Osteoblast (primary cell): Measurements from ENCODE around the gene RIN3. TPM values are rescaled to one million over a fixed set of nuclear protein-coding genes. Genes with fewer than 3 reads are reported as not detected.

Experiments used
- DNase-seq: peaks from one replicate; pipeline ENCODE4 v3.0.0; 2011; ENCODE audit warnings: low spot score, mixed read lengths; ENCODE audit not compliant: insufficient read length; ENCODE audit errors: missing footprints
- H2AFZ ChIP-seq: 2 replicates; pipeline ENCODE4 v1.6.0; 2011; ENCODE audit warnings: mild to moderate bottlenecking, low read length
- H3K27ac ChIP-seq: 2 replicates; pipeline ENCODE4 v1.5.1; 2011; ENCODE audit warnings: mild to moderate bottlenecking, low read depth, low read length, moderate library complexity
- H3K27me3 ChIP-seq: 2 replicates; pipeline ENCODE4 v1.6.0; 2012; ENCODE audit warnings: mild to moderate bottlenecking, control low read depth, inconsistent platforms, low read length, moderate library complexity; ENCODE audit not compliant: insufficient read depth
- H3K36me3 ChIP-seq: 2 replicates; pipeline ENCODE4 v1.5.1; 2011; ENCODE audit warnings: mild to moderate bottlenecking, low read length, control low read depth, moderate library complexity; ENCODE audit not compliant: insufficient read depth
- H3K4me1 ChIP-seq: 2 replicates; pipeline ENCODE4 v1.5.1; 2011; ENCODE audit warnings: mild to moderate bottlenecking, low read length, control low read depth, moderate library complexity; ENCODE audit not compliant: insufficient read depth
- H3K4me2 ChIP-seq: 2 replicates; pipeline ENCODE4 v1.6.0; 2011; ENCODE audit warnings: mild to moderate bottlenecking, low read length; ENCODE audit not compliant: insufficient read depth
- H3K4me3 ChIP-seq: fragments of 200-600 bp; sonication (generic); 3 replicates; pipeline ENCODE4 v1.5.1; 2012; ENCODE audit warnings: mild to moderate bottlenecking, low read length, inconsistent platforms; ENCODE audit not compliant: insufficient read depth
- H3K79me2 ChIP-seq: 2 replicates; pipeline ENCODE4 v1.6.0; 2012; ENCODE audit warnings: mild to moderate bottlenecking, low read length, control low read depth, inconsistent platforms; ENCODE audit not compliant: insufficient read depth
- H3K9me3 ChIP-seq: 2 replicates; pipeline ENCODE4 v1.5.1; 2011; ENCODE audit warnings: low read depth, low read length, control low read depth
- H4K20me1 ChIP-seq: 2 replicates; pipeline ENCODE4 v1.6.0; 2012; ENCODE audit warnings: mild to moderate bottlenecking, low read length, control low read depth; ENCODE audit not compliant: insufficient read depth
- total RNA-seq: library from RNA; depleted of rRNA; stranded (reverse); fragments of >200 nt; gene quantifications from 2 replicates; pipeline ENCODE4 v1.2.3, GENCODE V29; 2012
- TF ChIP-seq, protein P1 (sequence below): IDR thresholded peaks from 2 replicates; pipeline ENCODE4 v1.5.1; 2011; ENCODE audit warnings: mild to moderate bottlenecking, low read depth, low read length, moderate library complexity; ENCODE audit errors: extremely low read depth

The RIN3 gene
- total RNA-seq, 1 donor: 7.6 TPM

DNA sequence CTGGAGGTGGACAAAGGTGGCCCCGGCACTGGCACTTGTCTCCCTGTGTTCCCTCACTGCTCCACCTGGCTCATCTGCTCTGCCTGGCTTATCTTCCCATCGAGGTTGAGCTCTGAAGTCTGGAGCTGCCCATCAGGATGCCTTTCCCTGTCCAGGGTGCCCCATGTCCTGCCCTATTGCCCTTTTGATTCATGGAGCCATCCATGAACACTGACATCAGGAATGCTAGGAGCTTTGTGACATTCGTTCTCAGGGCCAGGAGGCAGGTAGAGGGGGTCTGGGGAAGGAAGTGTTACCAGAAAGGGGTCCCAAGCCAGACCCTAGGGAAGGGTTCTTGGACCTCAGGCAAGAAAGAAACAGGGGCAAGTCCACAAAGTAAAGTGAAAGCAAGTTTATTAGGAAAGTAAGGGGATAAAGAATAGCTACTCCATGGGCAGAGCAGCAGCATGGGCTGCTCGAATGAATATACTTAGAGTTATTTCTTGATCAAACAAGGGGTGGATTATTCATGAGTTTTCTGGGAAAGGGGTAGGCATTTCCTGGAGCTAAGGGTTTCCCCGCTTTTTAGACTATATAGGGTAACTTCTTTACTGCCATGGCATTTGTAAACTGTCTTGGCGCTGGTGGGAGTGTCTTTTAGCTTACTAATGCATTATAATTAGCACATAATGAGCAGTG, 51.6 kb downstream of the RIN3 start:
- Histone ChIP-seq H3K4me3 (no peak overlapping the region), H3K9me3 (no peaks in the 10 kb centered on the region), H2AFZ (peak overlapping the region; percentile 51), H3K79me2 (peaks cover 9% of the 10 kb centered on the region), H3K4me1 (peaks cover 29% of the 10 kb centered on the region), H3K36me3 (peaks cover 18% of the 10 kb centered on the region), H3K4me2 (peak overlapping the region; percentile 51), H3K27ac (peak overlapping the region; percentile 70), H3K27me3 (no peaks in the 10 kb centered on the region), H4K20me1 (no peaks in the 10 kb centered on the region)
- TF ChIP-seq, protein P1, sequence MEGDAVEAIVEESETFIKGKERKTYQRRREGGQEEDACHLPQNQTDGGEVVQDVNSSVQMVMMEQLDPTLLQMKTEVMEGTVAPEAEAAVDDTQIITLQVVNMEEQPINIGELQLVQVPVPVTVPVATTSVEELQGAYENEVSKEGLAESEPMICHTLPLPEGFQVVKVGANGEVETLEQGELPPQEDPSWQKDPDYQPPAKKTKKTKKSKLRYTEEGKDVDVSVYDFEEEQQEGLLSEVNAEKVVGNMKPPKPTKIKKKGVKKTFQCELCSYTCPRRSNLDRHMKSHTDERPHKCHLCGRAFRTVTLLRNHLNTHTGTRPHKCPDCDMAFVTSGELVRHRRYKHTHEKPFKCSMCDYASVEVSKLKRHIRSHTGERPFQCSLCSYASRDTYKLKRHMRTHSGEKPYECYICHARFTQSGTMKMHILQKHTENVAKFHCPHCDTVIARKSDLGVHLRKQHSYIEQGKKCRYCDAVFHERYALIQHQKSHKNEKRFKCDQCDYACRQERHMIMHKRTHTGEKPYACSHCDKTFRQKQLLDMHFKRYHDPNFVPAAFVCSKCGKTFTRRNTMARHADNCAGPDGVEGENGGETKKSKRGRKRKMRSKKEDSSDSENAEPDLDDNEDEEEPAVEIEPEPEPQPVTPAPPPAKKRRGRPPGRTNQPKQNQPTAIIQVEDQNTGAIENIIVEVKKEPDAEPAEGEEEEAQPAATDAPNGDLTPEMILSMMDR: no peak
- no peak for DNase-seq

DNA sequence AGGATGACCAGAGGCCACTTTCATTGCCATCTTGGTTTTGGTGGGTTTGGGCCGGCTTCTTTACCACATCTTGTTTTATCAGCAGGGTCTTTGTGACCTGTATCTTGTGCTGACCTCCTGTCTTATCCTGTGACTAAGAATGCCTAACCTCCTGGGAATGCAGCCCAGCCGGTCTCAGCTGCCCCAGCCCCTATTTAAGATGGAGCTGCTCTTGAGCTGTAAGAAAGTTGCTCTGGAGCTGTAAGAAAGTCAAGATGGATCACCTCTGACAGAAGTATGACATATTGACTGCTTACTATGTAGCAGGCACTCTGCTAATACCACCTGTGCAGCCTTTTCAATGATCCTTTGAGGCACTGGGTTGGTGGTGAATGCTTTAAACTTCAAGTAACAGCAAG, 52.1 kb downstream of the RIN3 start:
- no peaks in the 10 kb centered on the region for H4K20me1 ChIP-seq
- DNase-seq: no peak
- H3K27me3 ChIP-seq: no peaks in the 10 kb centered on the region
- no peak overlapping the region for H2AFZ ChIP-seq
- peaks cover 9% of the 10 kb centered on the region for H3K79me2 ChIP-seq
- H3K4me3 ChIP-seq: no peak overlapping the region
- H3K9me3 ChIP-seq: no peaks in the 10 kb centered on the region
- peak overlapping the region; percentile 51 for H3K4me2 ChIP-seq
- H3K36me3 ChIP-seq: peaks cover 14% of the 10 kb centered on the region
- peaks cover 29% of the 10 kb centered on the region for H3K4me1 ChIP-seq
- TF ChIP-seq, protein P1: no peak
- no peak overlapping the region for H3K27ac ChIP-seq

- H3K9me3 ChIP-seq: no peaks in the 10 kb centered on the region
- H3K27ac ChIP-seq: no peak overlapping the region
- no peak overlapping the region for H3K4me3 ChIP-seq
- H4K20me1 ChIP-seq: no peaks in the 10 kb centered on the region
- TF ChIP-seq, protein P1: no peak
- no peak for DNase-seq
- H3K4me2 ChIP-seq: no peak overlapping the region
- H3K36me3 ChIP-seq: peaks cover 14% of the 10 kb centered on the region
- peaks cover 29% of the 10 kb centered on the region for H3K4me1 ChIP-seq
- H3K27me3 ChIP-seq: no peaks in the 10 kb centered on the region
- H2AFZ ChIP-seq: no peak overlapping the region
- H3K79me2 ChIP-seq: peaks cover 9% of the 10 kb centered on the region
Measured at GRCh38 chr14:92567173-92567725, 53.7 kb downstream of the RIN3 start.

DNA sequence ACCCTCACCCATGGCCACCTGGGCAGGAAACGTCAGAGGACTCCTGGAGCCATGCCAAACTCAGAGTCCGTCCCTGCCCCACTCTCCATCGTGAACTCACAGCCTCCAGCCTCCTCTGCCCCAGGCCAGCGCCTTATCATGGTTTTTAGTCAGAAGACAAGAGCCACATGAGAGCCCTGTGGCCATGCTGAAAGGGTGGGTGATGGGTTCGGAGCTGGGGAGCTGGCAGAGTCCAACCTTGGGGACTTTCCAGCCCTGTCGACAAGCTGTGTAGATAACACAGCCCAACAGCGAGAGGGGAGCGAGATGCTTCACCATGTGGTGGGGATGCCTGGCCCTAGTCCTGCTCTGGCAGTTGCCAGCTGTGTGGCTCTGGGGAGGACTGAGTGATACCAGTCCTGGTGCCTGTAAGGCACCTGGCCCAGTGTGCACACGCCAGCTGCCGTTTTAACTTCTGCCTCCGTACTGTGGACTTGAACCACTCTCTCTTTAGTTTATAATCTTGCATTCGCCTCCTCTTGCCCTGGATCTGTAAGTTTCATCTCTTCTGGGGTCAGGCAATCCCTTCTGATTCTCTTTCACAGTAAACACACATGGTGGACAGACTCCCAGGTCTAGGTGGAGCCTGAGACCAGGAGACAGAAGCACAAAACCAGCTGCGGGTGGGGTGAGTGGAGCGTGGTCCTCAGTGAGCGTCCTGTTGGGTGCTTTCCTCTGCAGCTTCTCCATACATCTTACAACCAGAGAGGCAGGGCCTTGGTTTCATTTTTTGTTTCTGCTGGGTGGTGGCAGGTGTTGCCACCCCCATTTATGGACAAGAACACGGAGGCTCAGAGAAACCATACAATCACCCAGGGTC, 55.3 kb downstream of the RIN3 start:
- Histone ChIP-seq H3K79me2 (peaks cover 9% of the 10 kb centered on the region), H3K9me3 (no peaks in the 10 kb centered on the region), H4K20me1 (peaks cover 6% of the 10 kb centered on the region), H3K27me3 (no peaks in the 10 kb centered on the region), H3K36me3 (peaks cover 14% of the 10 kb centered on the region), H3K4me3 (no peak overlapping the region), H3K27ac (no peak overlapping the region), H3K4me2 (no peak overlapping the region), H3K4me1 (peaks cover 20% of the 10 kb centered on the region), H2AFZ (no peak overlapping the region)
- DNase-seq: no peak
- TF ChIP-seq, protein P1: no peak
